HG03175 (cell line): ENCODE results near the gene KCNE4.

Experiments
- ATAC-seq: cut with Tn5 transposase; IDR thresholded peaks from one replicate; pipeline ENCODE4 v1.9.1; 2021; ENCODE audit warnings: mild to moderate bottlenecking, moderate library complexity; ENCODE audit not compliant: unreplicated experiment

Gene KCNE4

DNA sequence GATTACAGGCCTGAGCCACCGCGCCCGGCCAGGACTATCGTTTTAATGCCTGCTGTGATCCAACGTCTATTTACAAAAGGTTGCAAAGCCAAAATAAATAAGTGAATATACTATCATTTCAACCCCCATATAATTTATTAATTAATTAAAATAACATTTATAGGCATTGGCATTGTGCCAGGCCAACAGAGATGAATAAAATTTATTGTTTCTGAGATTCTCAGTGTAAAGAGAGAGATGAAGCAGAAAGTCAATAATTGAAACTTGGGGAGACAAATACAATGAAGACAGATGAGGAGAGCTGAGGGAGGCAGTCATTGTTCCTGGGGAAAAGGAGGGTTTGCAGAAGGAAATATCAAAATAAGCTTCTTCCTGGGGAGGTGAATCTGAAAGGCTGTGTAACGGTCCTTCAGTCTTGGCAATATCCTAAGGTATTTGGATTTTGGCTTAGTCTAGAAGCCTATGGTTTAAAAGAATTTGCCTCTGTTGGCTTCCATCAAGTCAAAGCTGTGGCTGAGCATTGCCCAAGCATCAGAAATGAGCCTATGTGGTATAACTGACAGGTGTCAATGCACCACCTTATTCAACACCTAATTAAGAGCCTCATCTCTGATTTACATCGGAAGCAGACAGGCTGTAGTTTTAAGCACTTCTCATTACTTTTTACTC lies 31.5 kb downstream of the KCNE4 start:
- ATAC-seq: no peak

DNA sequence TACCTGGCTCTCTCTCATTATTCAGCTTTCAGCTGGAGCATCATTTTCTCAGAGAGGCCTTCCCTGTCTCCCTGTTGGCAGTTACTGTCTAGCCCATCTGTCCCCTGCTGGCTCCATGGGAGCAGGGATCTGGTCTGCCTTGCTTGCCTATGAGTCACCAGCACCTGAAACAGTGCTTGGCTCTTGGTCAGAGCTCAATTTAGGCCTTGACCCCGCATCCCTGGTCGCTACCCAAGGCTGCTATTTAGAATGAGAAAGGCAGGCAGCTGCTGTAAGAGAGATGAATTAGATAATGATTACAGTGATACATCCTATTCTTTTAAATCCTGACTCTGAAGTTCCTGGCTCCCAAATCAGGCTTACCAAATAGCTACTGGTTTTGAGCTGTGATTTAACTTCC lies 32.9 kb downstream of the KCNE4 start:
- no peak for ATAC-seq

GRCh38 chr2:223086370-223086981 lies 34.5 kb downstream of the KCNE4 start:
- no peak for ATAC-seq

DNA sequence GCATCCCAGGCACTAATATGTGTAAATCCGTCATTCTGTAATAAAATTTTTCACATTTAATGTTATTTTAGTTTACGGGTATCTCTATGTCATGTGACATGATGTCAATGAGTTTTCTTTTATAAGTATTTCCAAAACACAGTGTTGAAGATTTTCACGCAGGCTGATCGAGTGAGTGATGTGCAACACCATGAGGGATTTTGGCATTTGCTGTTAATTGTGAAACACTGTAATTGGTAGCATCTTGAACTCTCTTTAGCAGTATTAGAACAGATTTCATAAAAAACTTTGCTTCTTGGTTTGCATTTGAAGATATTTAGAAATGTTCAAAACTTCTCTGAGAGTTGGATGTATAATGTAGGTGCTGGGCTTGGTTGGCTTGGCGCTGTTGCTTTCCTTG lies 35.5 kb downstream of the KCNE4 start:
- ATAC-seq: no peak

GRCh38 chr2:223088866-223089265 lies 36.9 kb downstream of the KCNE4 start:
- no peak for ATAC-seq

DNA sequence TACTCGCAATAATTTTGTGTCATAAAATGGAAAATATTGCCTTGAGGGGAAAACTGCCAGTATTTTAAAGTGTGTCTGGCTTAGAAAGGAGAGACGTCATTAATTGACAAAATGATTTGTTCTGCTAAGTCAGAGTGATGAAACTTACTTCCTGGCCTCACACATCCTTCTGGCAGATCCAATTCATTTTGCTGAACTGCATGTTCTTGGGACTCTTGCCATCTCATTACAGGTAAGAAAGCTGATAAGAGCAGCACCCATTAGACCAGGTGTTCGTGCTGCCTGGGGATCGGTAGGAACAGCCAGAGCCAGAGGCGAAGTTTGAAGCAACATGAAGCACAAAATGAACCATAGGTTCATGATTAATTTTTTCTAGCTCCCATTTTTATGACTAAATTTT lies 38.0 kb downstream of the KCNE4 start:
- ATAC-seq: no peak

- ATAC-seq: no peak
Observed at GRCh38 chr2:223090540-223091235, 38.7 kb downstream of the KCNE4 start.

- ATAC-seq: no peak
Observed at GRCh38 chr2:223092667-223093066, 40.7 kb downstream of the KCNE4 start.

- no peak for ATAC-seq
Observed at GRCh38 chr2:223093436-223094241, 41.6 kb downstream of the KCNE4 start.

GRCh38 chr2:223095207-223095606 lies 43.2 kb downstream of the KCNE4 start:
- ATAC-seq: no peak

DNA sequence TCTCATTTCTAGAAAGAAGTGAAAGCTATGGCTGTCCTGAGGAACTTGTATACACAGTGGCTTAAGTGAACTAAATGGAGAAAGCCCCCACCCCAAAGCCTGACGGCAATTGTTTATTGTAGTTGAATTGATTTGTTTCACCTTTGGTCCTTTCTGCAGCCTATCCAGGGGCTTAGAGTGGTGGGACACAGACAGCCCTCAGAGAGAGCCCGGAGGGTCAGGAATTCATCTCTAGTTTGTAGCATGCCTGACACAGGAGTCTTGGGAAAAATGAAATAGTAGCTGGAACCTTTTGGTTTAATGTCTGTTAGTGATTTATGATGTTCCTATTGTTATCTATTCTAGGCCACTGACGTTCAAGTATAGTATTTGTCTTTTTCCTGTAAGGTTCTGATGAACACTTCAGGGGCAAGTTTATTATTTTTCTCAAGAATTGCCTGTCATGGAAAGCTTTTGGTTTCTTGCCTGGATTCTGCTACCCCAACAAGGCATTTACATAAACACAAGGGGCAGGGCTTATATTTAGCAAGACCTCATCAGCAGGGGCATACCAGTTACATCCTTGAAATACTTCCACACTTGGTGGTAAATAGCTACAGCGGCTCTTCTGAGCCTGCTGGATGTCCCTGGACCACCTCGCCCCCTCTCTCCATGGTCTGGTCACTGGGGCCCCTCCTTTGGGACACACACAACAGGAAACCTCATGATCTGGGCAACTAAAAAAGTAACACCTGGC lies 44.4 kb downstream of the KCNE4 start:
- ATAC-seq: no peak

DNA sequence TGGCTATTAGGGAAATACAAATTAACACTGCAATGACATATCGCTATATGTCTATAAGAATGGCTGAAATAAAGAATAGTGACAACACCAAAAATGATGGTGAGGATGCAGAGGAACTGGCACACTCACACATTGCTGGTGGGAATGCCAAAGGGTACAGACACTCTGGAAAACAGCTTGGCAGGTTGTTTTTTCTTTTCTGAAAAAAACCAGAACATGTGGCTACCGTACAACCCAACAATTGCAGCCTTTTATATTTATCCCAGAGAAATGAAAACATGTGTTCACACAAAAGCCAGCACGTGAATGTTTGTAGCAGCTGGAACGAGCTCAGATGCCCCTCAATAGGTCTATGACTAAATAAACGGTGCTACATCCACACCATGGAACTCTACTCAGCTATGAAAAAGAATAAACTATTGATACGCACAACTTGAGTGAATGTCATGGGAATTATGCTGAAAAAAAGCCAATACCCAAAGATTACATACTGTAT lies 45.9 kb downstream of the KCNE4 start:
- no peak for ATAC-seq

GRCh38 chr2:223099561-223099960 lies 47.6 kb downstream of the KCNE4 start:
- ATAC-seq: no peak

GRCh38 chr2:223100061-223100511 lies 48.1 kb downstream of the KCNE4 start:
- no peak for ATAC-seq

DNA sequence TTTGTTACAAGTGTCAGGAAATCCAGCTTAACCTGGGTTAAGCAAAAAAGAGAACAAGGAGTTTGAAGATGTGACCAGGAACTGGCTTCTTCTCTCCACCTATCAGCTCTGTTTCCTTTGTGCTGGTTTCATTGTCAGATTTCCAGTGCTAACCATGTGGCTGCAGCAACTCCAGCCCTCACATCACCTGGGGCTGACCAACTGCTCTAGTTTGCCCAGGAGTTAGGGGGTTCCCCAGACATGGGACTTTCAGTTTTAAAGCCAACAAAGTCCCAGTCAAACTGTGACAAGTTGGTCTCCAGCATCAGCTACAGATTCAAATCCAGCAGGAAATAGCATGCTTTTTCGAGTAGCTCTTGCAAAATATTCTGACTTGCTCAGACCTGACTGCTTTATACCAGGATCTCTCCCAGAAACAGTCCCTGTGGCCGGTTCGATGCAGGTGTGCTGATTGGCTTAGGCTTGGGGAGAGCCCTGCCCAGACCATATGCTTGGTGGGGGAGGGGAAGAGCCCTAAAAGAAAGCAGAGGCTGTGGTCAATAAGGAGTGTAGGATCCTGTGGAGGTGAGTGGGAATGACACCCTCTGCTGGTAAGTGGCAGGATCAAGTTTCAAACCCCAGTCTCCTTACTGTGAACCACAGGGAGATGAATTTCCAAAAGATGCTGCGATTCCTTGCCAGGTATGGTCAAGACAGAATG lies 49.5 kb downstream of the KCNE4 start:
- peak; percentile 70 for ATAC-seq

GRCh38 chr2:223102040-223102400 lies 50.0 kb downstream of the KCNE4 start:
- ATAC-seq: no peak

- ATAC-seq: no peak
Observed at GRCh38 chr2:223102450-223102849, 50.5 kb downstream of the KCNE4 start.

DNA sequence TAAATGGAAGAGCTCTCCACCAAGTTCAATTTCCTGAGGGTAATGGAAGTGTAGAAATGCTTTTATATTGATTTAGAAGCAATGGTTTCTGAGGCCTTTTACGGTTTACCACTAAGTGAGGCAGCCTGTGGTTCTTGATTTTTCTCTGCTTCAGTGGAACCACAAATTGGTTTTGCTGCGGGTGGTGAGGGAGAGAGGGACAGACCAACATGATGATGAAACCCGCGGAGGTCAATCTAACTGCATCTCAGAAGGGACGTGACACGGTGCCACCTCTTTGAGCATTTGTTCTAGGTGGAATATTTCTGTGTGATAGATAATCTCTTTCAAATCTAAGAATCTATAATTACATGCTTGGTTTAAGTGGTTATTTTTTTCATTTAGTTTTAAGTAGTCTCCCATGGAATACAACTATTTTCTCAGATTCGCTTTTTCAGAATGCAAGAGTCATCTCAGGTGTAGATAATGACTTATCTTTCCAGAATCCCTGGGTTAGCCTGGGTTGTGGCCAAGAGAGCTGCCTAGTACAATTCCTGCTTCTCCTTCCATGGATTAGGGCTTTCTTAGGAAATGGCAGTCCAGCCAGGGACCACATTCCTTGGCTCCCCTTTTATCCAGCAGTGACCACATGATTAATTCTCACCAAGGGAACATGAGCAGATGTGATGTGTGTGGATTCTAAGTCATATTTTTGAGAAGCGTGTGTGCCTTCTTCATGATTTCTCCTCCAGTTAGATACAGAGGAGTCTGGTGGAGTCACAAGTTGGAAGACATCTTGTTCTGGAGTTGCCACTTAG lies 52.5 kb downstream of the KCNE4 start:
- no peak for ATAC-seq
